Measurements from ENCODE around the gene SLC12A6.

The SLC12A6 gene

DNA sequence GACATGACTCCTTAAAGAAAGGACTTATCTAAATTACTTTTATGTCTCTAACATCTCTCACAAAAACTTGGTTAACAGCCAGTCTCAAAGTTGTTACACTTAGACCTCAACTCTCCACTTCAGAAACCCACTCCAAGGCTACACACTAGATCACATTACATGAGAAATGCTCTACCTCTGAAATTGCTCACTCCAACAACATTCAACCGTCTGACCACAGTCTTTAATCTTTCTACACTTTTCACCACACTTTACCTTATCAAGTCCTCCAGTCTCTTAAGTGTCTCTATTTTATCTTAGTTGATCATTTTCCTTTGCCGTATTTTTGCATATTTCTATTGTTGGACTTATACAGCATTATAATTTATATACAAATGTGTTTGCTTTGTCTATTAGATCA lies 5.8 kb downstream of the SLC12A6 start (continued):
- TF ChIP-seq, protein P1, sequence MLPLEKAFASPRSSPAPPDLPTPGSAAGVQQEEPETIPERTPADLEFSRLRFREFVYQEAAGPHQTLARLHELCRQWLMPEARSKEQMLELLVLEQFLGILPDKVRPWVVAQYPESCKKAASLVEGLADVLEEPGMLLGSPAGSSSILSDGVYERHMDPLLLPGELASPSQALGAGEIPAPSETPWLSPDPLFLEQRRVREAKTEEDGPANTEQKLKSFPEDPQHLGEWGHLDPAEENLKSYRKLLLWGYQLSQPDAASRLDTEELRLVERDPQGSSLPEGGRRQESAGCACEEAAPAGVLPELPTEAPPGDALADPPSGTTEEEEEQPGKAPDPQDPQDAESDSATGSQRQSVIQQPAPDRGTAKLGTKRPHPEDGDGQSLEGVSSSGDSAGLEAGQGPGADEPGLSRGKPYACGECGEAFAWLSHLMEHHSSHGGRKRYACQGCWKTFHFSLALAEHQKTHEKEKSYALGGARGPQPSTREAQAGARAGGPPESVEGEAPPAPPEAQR (tag by site-specific recombination; IDR thresholded peaks at IDR 0.05), result no peak
- TF ChIP-seq ZBTB48 (tag by site-specific recombination; IDR thresholded peaks at IDR 0.05), result no peak
- 0 out of 2 replicates have a peak, but pooled peaks have one; percentile 44 for TF ChIP-seq ZFP37 (tag by site-specific recombination; IDR thresholded peaks at IDR 0.05)
- TF ChIP-seq, protein P2, sequence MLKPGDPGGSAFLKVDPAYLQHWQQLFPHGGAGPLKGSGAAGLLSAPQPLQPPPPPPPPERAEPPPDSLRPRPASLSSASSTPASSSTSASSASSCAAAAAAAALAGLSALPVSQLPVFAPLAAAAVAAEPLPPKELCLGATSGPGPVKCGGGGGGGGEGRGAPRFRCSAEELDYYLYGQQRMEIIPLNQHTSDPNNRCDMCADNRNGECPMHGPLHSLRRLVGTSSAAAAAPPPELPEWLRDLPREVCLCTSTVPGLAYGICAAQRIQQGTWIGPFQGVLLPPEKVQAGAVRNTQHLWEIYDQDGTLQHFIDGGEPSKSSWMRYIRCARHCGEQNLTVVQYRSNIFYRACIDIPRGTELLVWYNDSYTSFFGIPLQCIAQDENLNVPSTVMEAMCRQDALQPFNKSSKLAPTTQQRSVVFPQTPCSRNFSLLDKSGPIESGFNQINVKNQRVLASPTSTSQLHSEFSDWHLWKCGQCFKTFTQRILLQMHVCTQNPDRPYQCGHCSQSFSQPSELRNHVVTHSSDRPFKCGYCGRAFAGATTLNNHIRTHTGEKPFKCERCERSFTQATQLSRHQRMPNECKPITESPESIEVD (tag by site-specific recombination; IDR thresholded peaks at IDR 0.05), result peak; percentile 45; the same call in 1 of the 2 replicates
- TF ChIP-seq ZNF335 (tag by site-specific recombination; conservative IDR thresholded peaks at IDR 0.05), result no peak
- TF ChIP-seq ZNF555 (tag by site-specific recombination; conservative IDR thresholded peaks at IDR 0.05), result no peak
- no peak for TF ChIP-seq ZNF10 (tag by site-specific recombination; IDR thresholded peaks at IDR 0.05)
- TF ChIP-seq ZBTB17 (tag by site-specific recombination; IDR thresholded peaks at IDR 0.05), result no peak
- TF ChIP-seq, protein P3, sequence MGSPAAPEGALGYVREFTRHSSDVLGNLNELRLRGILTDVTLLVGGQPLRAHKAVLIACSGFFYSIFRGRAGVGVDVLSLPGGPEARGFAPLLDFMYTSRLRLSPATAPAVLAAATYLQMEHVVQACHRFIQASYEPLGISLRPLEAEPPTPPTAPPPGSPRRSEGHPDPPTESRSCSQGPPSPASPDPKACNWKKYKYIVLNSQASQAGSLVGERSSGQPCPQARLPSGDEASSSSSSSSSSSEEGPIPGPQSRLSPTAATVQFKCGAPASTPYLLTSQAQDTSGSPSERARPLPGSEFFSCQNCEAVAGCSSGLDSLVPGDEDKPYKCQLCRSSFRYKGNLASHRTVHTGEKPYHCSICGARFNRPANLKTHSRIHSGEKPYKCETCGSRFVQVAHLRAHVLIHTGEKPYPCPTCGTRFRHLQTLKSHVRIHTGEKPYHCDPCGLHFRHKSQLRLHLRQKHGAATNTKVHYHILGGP (tag by site-specific recombination; IDR thresholded peaks at IDR 0.05), result no peak
- no peak for TF ChIP-seq ZNF768 (tag by site-specific recombination; IDR thresholded peaks at IDR 0.05)
- TF ChIP-seq SCRT1 (tag by site-specific recombination; IDR thresholded peaks at IDR 0.05; ENCODE audit: borderline replicate concordance), result no peak
- TF ChIP-seq HOXC10 (CRISPR knock-in tag; IDR thresholded peaks at IDR 0.05), result no peak
- TF ChIP-seq OSR2 (tag by site-specific recombination; IDR thresholded peaks at IDR 0.05), result peak; percentile 48; the same call in 1 of the 2 replicates
- no peak for TF ChIP-seq ZNF138 (tag by site-specific recombination; IDR thresholded peaks at IDR 0.05; ENCODE audit: borderline replicate concordance)

DNA sequence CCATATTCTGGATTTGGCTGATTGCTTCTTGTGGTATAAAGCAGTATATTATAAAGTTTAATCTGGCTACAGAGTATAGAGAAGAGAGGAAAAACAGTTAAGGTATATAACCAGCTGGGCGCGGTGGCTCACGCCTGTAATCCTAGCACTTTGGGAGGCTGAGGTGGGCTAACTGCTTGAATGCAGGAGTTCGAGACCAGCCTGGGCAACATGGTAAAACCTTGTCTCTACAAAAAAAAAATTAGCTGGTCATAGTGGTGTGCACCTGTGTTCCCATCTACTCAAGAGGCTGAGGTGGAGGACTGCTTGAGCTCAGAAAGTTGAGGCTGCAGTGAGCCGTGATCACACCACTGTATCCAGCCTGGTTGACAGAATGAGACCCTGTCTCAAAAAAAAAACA lies 7.3 kb downstream of the SLC12A6 start:
- H3K4me1 ChIP-seq (ENCODE audit: control insufficient read depth, insufficient read depth, low read length), result no peaks in the 10 kb centered on the region
- no peak overlapping the region for H3K4me3 ChIP-seq (ENCODE audit: low read depth, low read length)

DNA sequence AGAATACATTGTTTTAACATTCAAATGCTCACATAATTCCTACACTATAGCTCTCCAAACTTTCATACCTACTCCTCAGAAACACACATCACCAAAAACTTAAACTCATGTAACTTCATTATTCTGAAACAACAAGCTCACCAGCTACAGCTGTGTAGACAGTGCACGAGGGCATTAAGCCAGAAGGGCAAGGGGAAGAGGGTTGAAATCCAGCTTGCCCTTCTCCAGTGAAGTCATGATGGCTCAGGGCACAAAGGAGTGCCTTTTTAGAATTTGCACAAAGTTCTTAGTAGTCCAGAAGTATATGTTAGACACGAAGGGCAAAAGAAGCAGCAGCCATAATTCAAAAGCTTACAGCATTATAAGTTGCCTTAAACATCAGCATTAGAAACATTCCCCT lies 8.6 kb downstream of the SLC12A6 start:
- TF ChIP-seq, protein P4, sequence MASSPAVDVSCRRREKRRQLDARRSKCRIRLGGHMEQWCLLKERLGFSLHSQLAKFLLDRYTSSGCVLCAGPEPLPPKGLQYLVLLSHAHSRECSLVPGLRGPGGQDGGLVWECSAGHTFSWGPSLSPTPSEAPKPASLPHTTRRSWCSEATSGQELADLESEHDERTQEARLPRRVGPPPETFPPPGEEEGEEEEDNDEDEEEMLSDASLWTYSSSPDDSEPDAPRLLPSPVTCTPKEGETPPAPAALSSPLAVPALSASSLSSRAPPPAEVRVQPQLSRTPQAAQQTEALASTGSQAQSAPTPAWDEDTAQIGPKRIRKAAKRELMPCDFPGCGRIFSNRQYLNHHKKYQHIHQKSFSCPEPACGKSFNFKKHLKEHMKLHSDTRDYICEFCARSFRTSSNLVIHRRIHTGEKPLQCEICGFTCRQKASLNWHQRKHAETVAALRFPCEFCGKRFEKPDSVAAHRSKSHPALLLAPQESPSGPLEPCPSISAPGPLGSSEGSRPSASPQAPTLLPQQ (tag by site-specific recombination; IDR thresholded peaks at IDR 0.05), result no peak
- TF ChIP-seq GFI1B (tag by site-specific recombination; IDR thresholded peaks at IDR 0.05) (no peak), EGR2 (tag by site-specific recombination; IDR thresholded peaks at IDR 0.05; ENCODE audit: low read depth) (no peak), ZBTB1 (tag by site-specific recombination; IDR thresholded peaks at IDR 0.05) (no peak), ZNF530 (tag by site-specific recombination; IDR thresholded peaks at IDR 0.05; ENCODE audit: low read depth) (no peak), KLF9 (tag by site-specific recombination; IDR thresholded peaks at IDR 0.05; ENCODE audit: low read depth) (no peak), ZNF843 (tag by site-specific recombination; IDR thresholded peaks at IDR 0.05) (no peak), MZF1 (tag by site-specific recombination; IDR thresholded peaks at IDR 0.05; ENCODE audit: borderline replicate concordance) (no peak), ZNF239 (tag by site-specific recombination; IDR thresholded peaks at IDR 0.05) (no peak), BCL11B (tag by site-specific recombination; IDR thresholded peaks at IDR 0.05; ENCODE audit: low read depth) (no peak), SALL2 (tag by site-specific recombination; IDR thresholded peaks at IDR 0.05; ENCODE audit: borderline replicate concordance) (no peak)
- TF ChIP-seq, protein P5, sequence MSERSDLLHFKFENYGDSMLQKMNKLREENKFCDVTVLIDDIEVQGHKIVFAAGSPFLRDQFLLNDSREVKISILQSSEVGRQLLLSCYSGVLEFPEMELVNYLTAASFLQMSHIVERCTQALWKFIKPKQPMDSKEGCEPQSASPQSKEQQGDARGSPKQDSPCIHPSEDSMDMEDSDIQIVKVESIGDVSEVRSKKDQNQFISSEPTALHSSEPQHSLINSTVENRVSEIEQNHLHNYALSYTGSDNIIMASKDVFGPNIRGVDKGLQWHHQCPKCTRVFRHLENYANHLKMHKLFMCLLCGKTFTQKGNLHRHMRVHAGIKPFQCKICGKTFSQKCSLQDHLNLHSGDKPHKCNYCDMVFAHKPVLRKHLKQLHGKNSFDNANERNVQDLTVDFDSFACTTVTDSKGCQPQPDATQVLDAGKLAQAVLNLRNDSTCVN (tag by site-specific recombination; optimal IDR thresholded peaks at IDR 0.05), result no peak
- Histone ChIP-seq H3K9me3 (ENCODE audit: control insufficient read depth, insufficient read depth, low read depth, low read length) (no peaks in the 10 kb centered on the region), H3K36me3 (ENCODE audit: control insufficient read depth in 2 of 2, insufficient read depth in 1 of 2, low read length in 2 of 2) (no peaks in the 10 kb centered on the region), H3K27ac (ENCODE audit: extremely low read depth, low read depth, low read length) (no peak overlapping the region), H3K4me3 (ENCODE audit: low read depth, low read length) (no peak overlapping the region), H3K4me1 (ENCODE audit: control insufficient read depth, insufficient read depth, low read length) (no peaks in the 10 kb centered on the region)
- POLR2A ChIA-PET, result interaction anchor here (1.2 to 1.5 kb wide), 2 partner anchors 9 to 10 kb away, joined by 3 to 4 read pairs; no protein-coding TSS in a partner anchor
- CTCF ChIA-PET, result interaction anchor here (1.0 to 1.2 kb wide), 2 partner anchors 15 to 189 kb away, joined by 4 to 5 read pairs; partner anchors contain the start of gene NUTM1

More for the DNA sequence above, 7.3 kb downstream of the SLC12A6 start:
- TF ChIP-seq ZNF354C (tag by site-specific recombination; IDR thresholded peaks at IDR 0.05; ENCODE audit: borderline replicate concordance, low read depth), result no peak
- Histone ChIP-seq H3K9me3 (ENCODE audit: control insufficient read depth, insufficient read depth, low read depth, low read length) (no peaks in the 10 kb centered on the region), H3K36me3 (ENCODE audit: control insufficient read depth in 2 of 2, insufficient read depth in 1 of 2, low read length in 2 of 2) (no peaks in the 10 kb centered on the region), H3K27ac (ENCODE audit: extremely low read depth, low read depth, low read length) (no peak overlapping the region)
- ChIA-PET POLR2A (interaction anchor here (1.4 kb wide), 1 partner anchor 37 kb away, joined by 3 read pairs; the partner anchor contains the start of gene LPCAT4), CTCF (interaction anchor here (0.6 kb wide), 1 partner anchor 20 kb away, joined by 3 read pairs; no protein-coding TSS in a partner anchor)
